Colonic mucosa (tissue), 4 donors: ENCODE data around the gene IRF2. TPM values are rescaled to one million over a fixed set of nuclear protein-coding genes. Genes with fewer than 3 reads are reported as not detected.

ENCODE experiments used
- DNase-seq: peaks from one replicate; pipeline ENCODE4 v3.0.0-alpha.2; 2020
- H3K27ac ChIP-seq: fragments of 200-600 bp; one replicate; pipeline ENCODE4 v1.8.0; 2021
- H3K27me3 ChIP-seq: fragments of 200-600 bp; one replicate; pipeline ENCODE4 v1.8.0; 2021
- H3K36me3 ChIP-seq: fragments of 200-600 bp; one replicate; pipeline ENCODE4 v1.8.0; 2021
- H3K4me1 ChIP-seq: fragments of 200-600 bp; one replicate; pipeline ENCODE4 v1.8.0; 2021; ENCODE audit warnings: mild to moderate bottlenecking
- H3K4me3 ChIP-seq: fragments of 200-600 bp; one replicate; pipeline ENCODE4 v1.8.0; 2021
- H3K9ac ChIP-seq, 2 donors: one replicate each; pipeline ENCODE4 v1.7.0; 2013; ENCODE audit warnings: control low read depth in 2 of 2, low read depth in 2 of 2, low read length in 2 of 2
- H3K9me3 ChIP-seq: fragments of 200-600 bp; one replicate; pipeline ENCODE4 v1.8.0; 2021
- intact Hi-C: fragments of 100-400 bp; cut with DNase I; formaldehyde crosslinking; loops from one replicate; pipeline ENCODE4 v1.14.1; 2022
- total RNA-seq, 2 donors: library from RNA; stranded (reverse); fragmentation: NEBNext Ultra II Directional in 1 of 2; extraction: Animal tissue kit (Norgen Biotek cat#: 25700) in 1 of 2; gene quantifications; one replicate each; pipeline ENCODE4 v1.2.1, GENCODE V29; 2021
- TF ChIP-seq, protein P1 (sequence below): fragments of 200-600 bp; IDR thresholded peaks from one replicate; pipeline ENCODE4 v1.8.0; 2022; ENCODE audit warnings: antibody characterized with exemption, mild to moderate bottlenecking
- donor health status: healthy.
- donor health status: DM: no; HTN: no; CAD: no.
- donor health status: DM: no; HTN: no; CAD: no.

Gene IRF2
- total RNA-seq, 2 donors from 2014 or later: 36.2 to 61.9 TPM

DNA sequence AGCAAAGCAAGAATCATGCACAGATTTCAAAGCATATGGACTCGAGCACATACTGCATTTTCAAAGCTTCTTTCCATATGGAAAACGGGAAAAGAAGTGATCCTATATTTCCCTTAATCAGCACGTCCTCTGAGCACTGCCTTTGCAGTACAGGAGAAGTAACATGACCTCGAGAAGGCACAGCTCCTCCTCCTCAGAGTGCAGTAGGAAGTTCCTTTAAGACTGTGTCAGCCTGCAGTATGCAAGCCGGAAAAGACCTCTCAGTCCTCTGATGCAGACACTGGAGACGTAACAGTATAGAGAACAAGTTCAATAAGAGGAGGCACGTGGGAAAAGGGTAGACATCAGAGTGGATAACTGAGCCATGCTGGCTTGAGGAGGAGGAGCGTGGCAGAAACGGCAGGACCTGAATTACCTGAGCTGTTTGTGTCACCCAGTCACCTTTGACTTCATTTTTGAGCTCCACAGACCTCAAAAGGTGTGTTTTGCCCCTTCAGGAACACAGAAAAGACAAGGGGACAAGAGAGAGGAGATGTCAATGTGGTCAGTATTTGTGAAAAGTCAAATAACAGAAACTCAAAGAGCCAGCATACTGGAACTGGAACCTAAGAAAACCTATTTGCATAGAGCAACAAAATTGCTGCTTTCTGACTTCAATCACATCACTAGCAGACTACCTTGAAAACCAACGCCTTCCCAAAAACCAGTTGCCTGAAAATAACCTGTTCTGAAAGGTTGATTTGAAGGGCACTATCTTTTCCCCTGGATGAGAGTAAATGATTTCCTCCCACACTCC, 20.8 kb downstream of the IRF2 start:
- TF ChIP-seq, protein P1, sequence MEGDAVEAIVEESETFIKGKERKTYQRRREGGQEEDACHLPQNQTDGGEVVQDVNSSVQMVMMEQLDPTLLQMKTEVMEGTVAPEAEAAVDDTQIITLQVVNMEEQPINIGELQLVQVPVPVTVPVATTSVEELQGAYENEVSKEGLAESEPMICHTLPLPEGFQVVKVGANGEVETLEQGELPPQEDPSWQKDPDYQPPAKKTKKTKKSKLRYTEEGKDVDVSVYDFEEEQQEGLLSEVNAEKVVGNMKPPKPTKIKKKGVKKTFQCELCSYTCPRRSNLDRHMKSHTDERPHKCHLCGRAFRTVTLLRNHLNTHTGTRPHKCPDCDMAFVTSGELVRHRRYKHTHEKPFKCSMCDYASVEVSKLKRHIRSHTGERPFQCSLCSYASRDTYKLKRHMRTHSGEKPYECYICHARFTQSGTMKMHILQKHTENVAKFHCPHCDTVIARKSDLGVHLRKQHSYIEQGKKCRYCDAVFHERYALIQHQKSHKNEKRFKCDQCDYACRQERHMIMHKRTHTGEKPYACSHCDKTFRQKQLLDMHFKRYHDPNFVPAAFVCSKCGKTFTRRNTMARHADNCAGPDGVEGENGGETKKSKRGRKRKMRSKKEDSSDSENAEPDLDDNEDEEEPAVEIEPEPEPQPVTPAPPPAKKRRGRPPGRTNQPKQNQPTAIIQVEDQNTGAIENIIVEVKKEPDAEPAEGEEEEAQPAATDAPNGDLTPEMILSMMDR: no peak
- Histone ChIP-seq H3K36me3 (no peaks in the 10 kb centered on the region), H3K4me3 (no peak overlapping the region), H3K9ac (peak overlapping the region in 1 of 2 donors; percentile 46), H3K27me3 (no peaks in the 10 kb centered on the region), H3K9me3 (no peaks in the 10 kb centered on the region), H3K27ac (peak overlapping the region; percentile 41), H3K4me1 (no peaks in the 10 kb centered on the region)
- intact Hi-C loops: loop anchor here (10.0 kb wide), 1 partner anchor 59 kb away; no protein-coding TSS in a partner anchor
- DNase-seq: peak; percentile 50

DNA sequence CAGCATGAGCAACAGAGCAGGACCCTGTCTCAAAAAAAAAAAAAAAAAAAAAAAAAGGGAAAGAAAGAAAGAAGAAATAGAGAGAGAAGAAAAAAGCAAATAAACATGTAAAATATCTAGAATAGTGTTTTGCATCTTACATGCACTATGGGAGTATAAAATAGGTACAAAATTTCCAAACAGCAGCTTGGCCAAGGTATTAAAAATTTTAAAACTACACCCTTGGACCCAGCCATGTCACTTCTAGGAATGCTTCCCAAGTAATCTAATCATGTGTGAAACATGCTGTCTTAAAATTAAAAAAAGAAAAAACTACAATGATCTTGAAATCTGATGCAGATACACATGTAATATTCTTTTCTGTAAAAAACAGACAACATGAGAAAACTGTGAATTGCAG, 21.6 kb downstream of the IRF2 start:
- no peaks in the 10 kb centered on the region for H3K4me1 ChIP-seq
- no peaks in the 10 kb centered on the region for H3K27me3 ChIP-seq
- H3K27ac ChIP-seq: no peak overlapping the region
- intact Hi-C loops: loop anchor here (10.0 kb wide), 1 partner anchor 58 kb away; no protein-coding TSS in a partner anchor
- no peak overlapping the region for H3K9ac ChIP-seq
- no peaks in the 10 kb centered on the region for H3K36me3 ChIP-seq
- no peak overlapping the region for H3K4me3 ChIP-seq
- no peak for DNase-seq
- no peaks in the 10 kb centered on the region for H3K9me3 ChIP-seq
- TF ChIP-seq, protein P1: no peak

DNA sequence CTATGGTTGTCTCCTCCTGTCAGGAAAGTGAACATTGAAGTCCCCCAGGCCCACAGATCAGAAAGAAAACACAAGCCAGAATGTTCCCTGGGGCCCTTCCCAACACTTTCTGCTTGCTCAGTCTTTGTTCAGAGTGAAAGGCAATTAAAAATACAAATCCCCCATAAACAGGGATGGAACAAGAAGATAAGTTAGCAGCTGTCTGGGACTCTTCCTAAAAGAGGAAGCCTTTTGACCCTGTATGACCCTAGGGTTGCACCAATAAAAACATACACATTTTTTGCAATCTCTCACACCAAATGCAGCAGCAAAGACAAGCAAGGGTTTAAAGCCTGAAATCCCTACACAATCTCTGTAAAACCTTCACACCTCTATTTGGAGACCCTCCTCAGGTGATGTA, 22.6 kb downstream of the IRF2 start:
- no peak for DNase-seq
- H3K27me3 ChIP-seq: no peaks in the 10 kb centered on the region
- TF ChIP-seq, protein P1: no peak
- H3K4me1 ChIP-seq: no peaks in the 10 kb centered on the region
- no peaks in the 10 kb centered on the region for H3K9me3 ChIP-seq
- H3K36me3 ChIP-seq: no peaks in the 10 kb centered on the region
- no peak overlapping the region for H3K27ac ChIP-seq
- H3K4me3 ChIP-seq: no peak overlapping the region
- no peak overlapping the region for H3K9ac ChIP-seq
- intact Hi-C loops: loop anchor here (10.0 kb wide), 1 partner anchor 57 kb away; no protein-coding TSS in a partner anchor

DNA sequence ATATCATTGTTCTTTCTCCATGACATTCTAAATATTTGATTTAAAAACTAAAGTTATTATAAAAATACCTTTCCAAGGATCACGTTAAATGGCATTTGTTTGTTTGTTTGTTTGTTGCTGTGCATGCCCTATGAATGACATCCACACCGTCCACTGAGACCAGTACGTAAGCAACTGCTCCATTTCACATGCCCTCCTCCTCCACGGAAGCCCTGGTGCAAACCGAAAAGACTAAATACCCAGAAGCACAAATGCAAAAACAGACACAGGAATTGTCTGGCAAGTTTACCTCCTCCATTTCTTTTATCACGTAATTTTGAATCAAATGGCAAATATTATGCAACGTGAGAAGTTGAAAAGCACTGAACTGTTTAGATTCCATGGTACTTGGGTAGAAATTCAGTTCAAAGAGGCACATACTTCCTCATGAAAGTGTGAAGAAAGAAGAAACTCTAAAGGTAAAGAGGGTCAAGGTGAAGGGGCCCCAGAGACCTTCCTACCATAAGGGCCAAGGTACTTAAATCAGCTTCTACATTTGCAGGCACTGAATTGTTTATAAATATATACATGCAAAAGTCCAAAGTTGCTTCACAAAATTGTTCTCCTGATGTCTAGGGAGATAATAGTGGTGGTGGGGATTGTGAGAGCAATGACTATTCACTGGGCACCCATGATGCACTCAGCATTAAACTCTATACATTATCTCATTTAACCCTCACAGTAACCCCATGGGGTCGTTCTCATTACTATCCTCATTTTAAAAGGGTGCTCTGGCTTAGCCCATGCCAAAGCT, 23.4 kb downstream of the IRF2 start:
- Histone ChIP-seq H3K9ac (no peak overlapping the region), H3K27ac (no peak overlapping the region), H3K4me3 (no peak overlapping the region), H3K4me1 (no peaks in the 10 kb centered on the region), H3K27me3 (no peaks in the 10 kb centered on the region), H3K36me3 (no peaks in the 10 kb centered on the region), H3K9me3 (no peaks in the 10 kb centered on the region)
- no peak for DNase-seq
- TF ChIP-seq, protein P1: no peak
- intact Hi-C loops: loop anchor here (10.0 kb wide), 1 partner anchor 56 kb away; no protein-coding TSS in a partner anchor

DNA sequence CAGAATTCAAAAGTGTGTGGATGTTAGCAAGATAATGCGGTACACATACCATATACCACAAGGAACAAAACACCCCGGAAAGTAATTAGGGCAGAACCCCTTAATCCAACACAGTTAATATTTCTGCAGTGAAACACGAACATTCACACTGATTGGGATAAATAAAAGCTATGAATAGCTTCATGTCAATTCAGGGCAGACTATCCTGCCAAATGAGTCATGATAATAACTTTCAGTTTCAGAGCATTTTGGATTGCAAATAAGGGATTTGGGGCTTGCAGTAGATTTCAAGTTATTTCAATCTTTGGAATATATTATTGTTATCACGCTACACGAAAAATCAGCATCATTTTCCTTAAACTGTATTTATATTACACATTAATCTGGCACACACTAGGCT, 24.3 kb downstream of the IRF2 start:
- Histone ChIP-seq H3K27me3 (no peaks in the 10 kb centered on the region), H3K4me3 (no peak overlapping the region), H3K27ac (peak overlapping the region; percentile 56), H3K9ac (no peak overlapping the region), H3K36me3 (no peaks in the 10 kb centered on the region), H3K4me1 (no peaks in the 10 kb centered on the region), H3K9me3 (no peaks in the 10 kb centered on the region)
- no peak for DNase-seq
- TF ChIP-seq, protein P1: no peak
- intact Hi-C loops: loop anchor here (10.0 kb wide), 1 partner anchor 55 kb away; no protein-coding TSS in a partner anchor
